BE2C (cell line): Measurements from ENCODE around the gene ASXL3.

Experiments
- DNase-seq: peaks from one replicate; pipeline ENCODE4 v3.0.0-alpha.2; 2020
- H3K27me3 ChIP-seq: fragments of 250-450 bp; sonication (Bioruptor Pico); 2 replicates; pipeline ENCODE4 v1.5.1; 2020; ENCODE audit warnings: mild to moderate bottlenecking
- H3K36me3 ChIP-seq: fragments of 250-450 bp; sonication (Bioruptor Pico); 2 replicates; pipeline ENCODE4 v1.5.1; 2020; ENCODE audit warnings: mild to moderate bottlenecking
- H3K4me1 ChIP-seq: fragments of 250-450 bp; sonication (Bioruptor Pico); 2 replicates; pipeline ENCODE4 v1.5.1; 2020
- H3K4me3 ChIP-seq: 2 replicates; pipeline ENCODE4 v1.5.1; 2011; ENCODE audit warnings: low read depth, low read length
- H3K9me3 ChIP-seq: fragments of 250-450 bp; sonication (Bioruptor Pico); 2 replicates; pipeline ENCODE4 v1.5.1; 2020
- CTCF ChIP-seq: IDR thresholded peaks from 2 replicates; pipeline ENCODE4 v1.5.1; 2012; ENCODE audit warnings: mild to moderate bottlenecking, low read depth, low read length

The ASXL3 gene

GRCh38 chr18:33653231-33653630 lies 75.2 kb downstream of the ASXL3 start:
- Histone ChIP-seq H3K27me3 (no peaks in the 10 kb centered on the region), H3K4me3 (no peak overlapping the region), H3K36me3 (no peaks in the 10 kb centered on the region), H3K9me3 (no peaks in the 10 kb centered on the region), H3K4me1 (no peaks in the 10 kb centered on the region)
- TF ChIP-seq CTCF, result no peak
- no peak for DNase-seq

- no peaks in the 10 kb centered on the region for H3K4me1 ChIP-seq
- no peaks in the 10 kb centered on the region for H3K36me3 ChIP-seq
- no peaks in the 10 kb centered on the region for H3K27me3 ChIP-seq
- DNase-seq, result no peak
- no peaks in the 10 kb centered on the region for H3K9me3 ChIP-seq
- no peak for TF ChIP-seq CTCF
- no peak overlapping the region for H3K4me3 ChIP-seq
Observed at GRCh38 chr18:33656889-33657448, 79.0 kb downstream of the ASXL3 start.

GRCh38 chr18:33660696-33661310 lies 82.8 kb downstream of the ASXL3 start:
- no peak for DNase-seq
- no peaks in the 10 kb centered on the region for H3K4me1 ChIP-seq
- H3K9me3 ChIP-seq, result no peaks in the 10 kb centered on the region
- no peak for TF ChIP-seq CTCF
- H3K27me3 ChIP-seq, result no peaks in the 10 kb centered on the region
- H3K36me3 ChIP-seq, result no peaks in the 10 kb centered on the region
- H3K4me3 ChIP-seq, result no peak overlapping the region

GRCh38 chr18:33664241-33664874 lies 86.3 kb downstream of the ASXL3 start:
- TF ChIP-seq CTCF, result no peak
- Histone ChIP-seq H3K4me1 (no peaks in the 10 kb centered on the region), H3K9me3 (no peaks in the 10 kb centered on the region), H3K4me3 (no peak overlapping the region), H3K27me3 (no peaks in the 10 kb centered on the region), H3K36me3 (no peaks in the 10 kb centered on the region)
- DNase-seq, result no peak

GRCh38 chr18:33665187-33665586 lies 87.2 kb downstream of the ASXL3 start:
- Histone ChIP-seq H3K4me3 (no peak overlapping the region), H3K9me3 (no peaks in the 10 kb centered on the region), H3K36me3 (no peaks in the 10 kb centered on the region), H3K27me3 (no peaks in the 10 kb centered on the region), H3K4me1 (no peaks in the 10 kb centered on the region)
- no peak for TF ChIP-seq CTCF
- no peak for DNase-seq

GRCh38 chr18:33665641-33666040 lies 87.6 kb downstream of the ASXL3 start:
- H3K27me3 ChIP-seq, result no peaks in the 10 kb centered on the region
- H3K9me3 ChIP-seq, result no peaks in the 10 kb centered on the region
- no peak for TF ChIP-seq CTCF
- no peak for DNase-seq
- no peaks in the 10 kb centered on the region for H3K36me3 ChIP-seq
- no peak overlapping the region for H3K4me3 ChIP-seq
- H3K4me1 ChIP-seq, result no peaks in the 10 kb centered on the region
